Loucy (cell line): Measurements from ENCODE around the gene INS.

ENCODE experiments used
- EZH2phosphoT487 ChIP-seq: fragments of 200-600 bp; IDR thresholded peaks from 2 replicates; pipeline ENCODE4 v1.6.1; 2018; ENCODE audit warnings: antibody characterized with exemption, mild to moderate bottlenecking, moderate library complexity, borderline replicate concordance
- TF ChIP-seq, protein P1 (sequence below): fragments of 200-600 bp; sonication (generic); conservative IDR thresholded peaks from 2 replicates; pipeline ENCODE4 v1.5.1; 2014; ENCODE audit warnings: mild to moderate bottlenecking, antibody characterized with exemption, low read length

DNA sequence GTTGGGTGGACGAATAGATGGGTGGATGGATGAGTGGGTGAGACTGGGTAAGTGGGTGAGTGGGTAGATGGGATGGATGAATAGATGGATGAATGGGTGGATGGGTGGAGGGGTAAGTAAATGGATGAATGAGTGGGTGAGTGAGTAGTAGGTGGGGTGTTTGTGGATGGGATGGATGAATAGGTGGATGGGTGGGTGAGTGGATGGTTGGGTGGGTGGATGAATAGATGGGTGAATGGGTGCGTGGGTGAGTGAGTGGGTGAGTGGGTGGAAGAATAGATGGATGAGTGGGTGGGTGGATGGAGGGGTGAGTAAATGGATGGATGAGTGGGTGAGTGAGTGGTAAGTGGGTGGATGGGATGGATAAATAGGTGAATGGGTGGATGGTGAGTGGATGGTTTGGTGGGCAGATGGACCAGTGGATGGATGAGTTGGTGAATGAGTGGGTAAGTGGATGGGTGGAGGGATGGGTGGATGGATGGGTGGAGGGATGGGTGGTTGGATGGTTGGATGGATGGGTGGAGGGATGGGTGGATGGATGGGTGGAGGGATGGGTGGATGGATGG is 34.4 kb downstream of the INS start:
- TF ChIP-seq, protein P1, sequence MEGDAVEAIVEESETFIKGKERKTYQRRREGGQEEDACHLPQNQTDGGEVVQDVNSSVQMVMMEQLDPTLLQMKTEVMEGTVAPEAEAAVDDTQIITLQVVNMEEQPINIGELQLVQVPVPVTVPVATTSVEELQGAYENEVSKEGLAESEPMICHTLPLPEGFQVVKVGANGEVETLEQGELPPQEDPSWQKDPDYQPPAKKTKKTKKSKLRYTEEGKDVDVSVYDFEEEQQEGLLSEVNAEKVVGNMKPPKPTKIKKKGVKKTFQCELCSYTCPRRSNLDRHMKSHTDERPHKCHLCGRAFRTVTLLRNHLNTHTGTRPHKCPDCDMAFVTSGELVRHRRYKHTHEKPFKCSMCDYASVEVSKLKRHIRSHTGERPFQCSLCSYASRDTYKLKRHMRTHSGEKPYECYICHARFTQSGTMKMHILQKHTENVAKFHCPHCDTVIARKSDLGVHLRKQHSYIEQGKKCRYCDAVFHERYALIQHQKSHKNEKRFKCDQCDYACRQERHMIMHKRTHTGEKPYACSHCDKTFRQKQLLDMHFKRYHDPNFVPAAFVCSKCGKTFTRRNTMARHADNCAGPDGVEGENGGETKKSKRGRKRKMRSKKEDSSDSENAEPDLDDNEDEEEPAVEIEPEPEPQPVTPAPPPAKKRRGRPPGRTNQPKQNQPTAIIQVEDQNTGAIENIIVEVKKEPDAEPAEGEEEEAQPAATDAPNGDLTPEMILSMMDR = no peak
- no peak for TF ChIP-seq EZH2phosphoT487
